ENCODE measurements around the gene RBFOX2. TPM values are rescaled to one million over a fixed set of nuclear protein-coding genes. Genes with fewer than 3 reads are reported as not detected.

RBFOX2 gene
- total and polyA plus RNA-seq, 4 donors = 14.2 to 53.6 (median 25.6) TPM

- Histone ChIP-seq H3K9me3 (ENCODE audit: control insufficient read depth in 4 of 4, low read length in 3 of 4) (no peaks in the 10 kb centered on the region), H3K4me1 (ENCODE audit: control insufficient read depth in 4 of 4, insufficient read depth in 4 of 4, low read length in 3 of 4) (peaks cover 4 to 45% (median 25%) of the 10 kb centered on the region in 4 donors), H3K36me3 (ENCODE audit: control insufficient read depth in 4 of 4, insufficient read depth in 3 of 4, low read depth in 1 of 4, low read length in 3 of 4) (no peaks in the 10 kb centered on the region), H3K4me3 (ENCODE audit: low read depth in 1 of 3, low read length in 3 of 3) (no peak overlapping the region), H3K9ac (ENCODE audit: low read depth in 1 of 2, low read length in 2 of 2) (no peak overlapping the region), H3K27ac (ENCODE audit: low read depth in 1 of 2, low read length in 2 of 2) (no peak overlapping the region), H3K27me3 (ENCODE audit: control insufficient read depth in 4 of 4, insufficient read depth in 4 of 4, low read length in 3 of 4) (no peaks in the 10 kb centered on the region)
- TF ChIP-seq, protein P1, sequence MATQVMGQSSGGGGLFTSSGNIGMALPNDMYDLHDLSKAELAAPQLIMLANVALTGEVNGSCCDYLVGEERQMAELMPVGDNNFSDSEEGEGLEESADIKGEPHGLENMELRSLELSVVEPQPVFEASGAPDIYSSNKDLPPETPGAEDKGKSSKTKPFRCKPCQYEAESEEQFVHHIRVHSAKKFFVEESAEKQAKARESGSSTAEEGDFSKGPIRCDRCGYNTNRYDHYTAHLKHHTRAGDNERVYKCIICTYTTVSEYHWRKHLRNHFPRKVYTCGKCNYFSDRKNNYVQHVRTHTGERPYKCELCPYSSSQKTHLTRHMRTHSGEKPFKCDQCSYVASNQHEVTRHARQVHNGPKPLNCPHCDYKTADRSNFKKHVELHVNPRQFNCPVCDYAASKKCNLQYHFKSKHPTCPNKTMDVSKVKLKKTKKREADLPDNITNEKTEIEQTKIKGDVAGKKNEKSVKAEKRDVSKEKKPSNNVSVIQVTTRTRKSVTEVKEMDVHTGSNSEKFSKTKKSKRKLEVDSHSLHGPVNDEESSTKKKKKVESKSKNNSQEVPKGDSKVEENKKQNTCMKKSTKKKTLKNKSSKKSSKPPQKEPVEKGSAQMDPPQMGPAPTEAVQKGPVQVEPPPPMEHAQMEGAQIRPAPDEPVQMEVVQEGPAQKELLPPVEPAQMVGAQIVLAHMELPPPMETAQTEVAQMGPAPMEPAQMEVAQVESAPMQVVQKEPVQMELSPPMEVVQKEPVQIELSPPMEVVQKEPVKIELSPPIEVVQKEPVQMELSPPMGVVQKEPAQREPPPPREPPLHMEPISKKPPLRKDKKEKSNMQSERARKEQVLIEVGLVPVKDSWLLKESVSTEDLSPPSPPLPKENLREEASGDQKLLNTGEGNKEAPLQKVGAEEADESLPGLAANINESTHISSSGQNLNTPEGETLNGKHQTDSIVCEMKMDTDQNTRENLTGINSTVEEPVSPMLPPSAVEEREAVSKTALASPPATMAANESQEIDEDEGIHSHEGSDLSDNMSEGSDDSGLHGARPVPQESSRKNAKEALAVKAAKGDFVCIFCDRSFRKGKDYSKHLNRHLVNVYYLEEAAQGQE (IDR thresholded peaks at IDR 0.05) = no peak
- TF ChIP-seq EGR1 (IDR thresholded peaks at IDR 0.05; ENCODE audit: low read depth in 2 of 2) (no peak), HNF4G (IDR thresholded peaks at IDR 0.05) (no peak), NR2F2 (IDR thresholded peaks at IDR 0.05) (no peak), HNF4A (conservative IDR thresholded peaks at IDR 0.05) (no peak), RAD21 (IDR thresholded peaks at IDR 0.05) (no peak), GABPA (IDR thresholded peaks at IDR 0.05 in 1 of 2, conservative IDR thresholded peaks at IDR 0.05 in 1 of 2) (no peak), FOXA2 (IDR thresholded peaks at IDR 0.05) (no peak), FOXA1 (IDR thresholded peaks at IDR 0.05) (no peak), SP1 (IDR thresholded peaks at IDR 0.05) (no peak), RXRA (IDR thresholded peaks at IDR 0.05) (no peak), JUND (IDR thresholded peaks at IDR 0.05) (no peak), YY1 (IDR thresholded peaks at IDR 0.05) (no peak), TAF1 (conservative IDR thresholded peaks at IDR 0.05) (no peak)
- TF ChIP-seq, protein P2, sequence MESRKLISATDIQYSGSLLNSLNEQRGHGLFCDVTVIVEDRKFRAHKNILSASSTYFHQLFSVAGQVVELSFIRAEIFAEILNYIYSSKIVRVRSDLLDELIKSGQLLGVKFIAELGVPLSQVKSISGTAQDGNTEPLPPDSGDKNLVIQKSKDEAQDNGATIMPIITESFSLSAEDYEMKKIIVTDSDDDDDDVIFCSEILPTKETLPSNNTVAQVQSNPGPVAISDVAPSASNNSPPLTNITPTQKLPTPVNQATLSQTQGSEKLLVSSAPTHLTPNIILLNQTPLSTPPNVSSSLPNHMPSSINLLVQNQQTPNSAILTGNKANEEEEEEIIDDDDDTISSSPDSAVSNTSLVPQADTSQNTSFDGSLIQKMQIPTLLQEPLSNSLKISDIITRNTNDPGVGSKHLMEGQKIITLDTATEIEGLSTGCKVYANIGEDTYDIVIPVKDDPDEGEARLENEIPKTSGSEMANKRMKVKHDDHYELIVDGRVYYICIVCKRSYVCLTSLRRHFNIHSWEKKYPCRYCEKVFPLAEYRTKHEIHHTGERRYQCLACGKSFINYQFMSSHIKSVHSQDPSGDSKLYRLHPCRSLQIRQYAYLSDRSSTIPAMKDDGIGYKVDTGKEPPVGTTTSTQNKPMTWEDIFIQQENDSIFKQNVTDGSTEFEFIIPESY (IDR thresholded peaks at IDR 0.05) = no peak
- TF ChIP-seq, protein P3, sequence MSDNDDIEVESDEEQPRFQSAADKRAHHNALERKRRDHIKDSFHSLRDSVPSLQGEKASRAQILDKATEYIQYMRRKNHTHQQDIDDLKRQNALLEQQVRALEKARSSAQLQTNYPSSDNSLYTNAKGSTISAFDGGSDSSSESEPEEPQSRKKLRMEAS (IDR thresholded peaks at IDR 0.05) = no peak
- TF ChIP-seq, protein P4, sequence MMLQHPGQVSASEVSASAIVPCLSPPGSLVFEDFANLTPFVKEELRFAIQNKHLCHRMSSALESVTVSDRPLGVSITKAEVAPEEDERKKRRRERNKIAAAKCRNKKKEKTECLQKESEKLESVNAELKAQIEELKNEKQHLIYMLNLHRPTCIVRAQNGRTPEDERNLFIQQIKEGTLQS (IDR thresholded peaks at IDR 0.05) = no peak
- TF ChIP-seq, protein P5, sequence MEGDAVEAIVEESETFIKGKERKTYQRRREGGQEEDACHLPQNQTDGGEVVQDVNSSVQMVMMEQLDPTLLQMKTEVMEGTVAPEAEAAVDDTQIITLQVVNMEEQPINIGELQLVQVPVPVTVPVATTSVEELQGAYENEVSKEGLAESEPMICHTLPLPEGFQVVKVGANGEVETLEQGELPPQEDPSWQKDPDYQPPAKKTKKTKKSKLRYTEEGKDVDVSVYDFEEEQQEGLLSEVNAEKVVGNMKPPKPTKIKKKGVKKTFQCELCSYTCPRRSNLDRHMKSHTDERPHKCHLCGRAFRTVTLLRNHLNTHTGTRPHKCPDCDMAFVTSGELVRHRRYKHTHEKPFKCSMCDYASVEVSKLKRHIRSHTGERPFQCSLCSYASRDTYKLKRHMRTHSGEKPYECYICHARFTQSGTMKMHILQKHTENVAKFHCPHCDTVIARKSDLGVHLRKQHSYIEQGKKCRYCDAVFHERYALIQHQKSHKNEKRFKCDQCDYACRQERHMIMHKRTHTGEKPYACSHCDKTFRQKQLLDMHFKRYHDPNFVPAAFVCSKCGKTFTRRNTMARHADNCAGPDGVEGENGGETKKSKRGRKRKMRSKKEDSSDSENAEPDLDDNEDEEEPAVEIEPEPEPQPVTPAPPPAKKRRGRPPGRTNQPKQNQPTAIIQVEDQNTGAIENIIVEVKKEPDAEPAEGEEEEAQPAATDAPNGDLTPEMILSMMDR (IDR thresholded peaks at IDR 0.05; ENCODE audit: low read depth, low read length, missing input control) = no peak
- WGBS = 55% methylated on average over 1 of the region's 1 CpG
- no peak for DNase-seq (ENCODE audit: low spot score)
Observed at GRCh38 chr22:35818897-35819296, 209.7 kb downstream of the RBFOX2 start.
